ENCODE data around the gene MYO1E.

Gene MYO1E

DNA sequence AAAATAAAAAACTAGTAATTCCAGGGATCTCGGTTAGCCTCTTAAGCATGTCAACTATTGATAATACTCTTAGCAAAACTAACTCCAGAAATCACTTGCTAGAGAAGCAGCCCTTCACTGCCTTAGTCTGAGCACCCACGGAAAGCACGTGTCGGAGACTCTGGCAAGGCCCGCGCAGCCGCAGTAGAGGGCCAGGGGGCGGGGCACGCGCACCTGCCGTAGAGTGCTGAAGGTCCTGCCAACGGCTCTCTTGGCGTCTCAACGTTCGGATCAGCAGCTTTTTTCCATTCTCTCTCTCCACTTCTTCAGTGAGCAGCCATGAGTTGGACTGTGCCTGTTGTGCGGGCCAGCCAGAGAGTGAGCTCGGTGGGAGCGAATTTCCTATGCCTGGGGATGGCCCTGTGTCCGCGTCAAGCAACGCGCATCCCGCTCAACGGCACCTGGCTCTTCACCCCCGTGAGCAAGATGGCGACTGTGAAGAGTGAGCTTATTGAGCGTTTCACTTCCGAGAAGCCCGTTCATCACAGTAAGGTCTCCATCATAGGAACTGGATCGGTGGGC, 166.0 kb downstream of the MYO1E start, which contains the start of gene LDHAL6B:
LDHAL6B (plus strand) TSS at position 221 of the 561 bp plus-strand sequence; CDS start at position 319, 98 bp downstream.
- TF ChIP-seq, protein P1, sequence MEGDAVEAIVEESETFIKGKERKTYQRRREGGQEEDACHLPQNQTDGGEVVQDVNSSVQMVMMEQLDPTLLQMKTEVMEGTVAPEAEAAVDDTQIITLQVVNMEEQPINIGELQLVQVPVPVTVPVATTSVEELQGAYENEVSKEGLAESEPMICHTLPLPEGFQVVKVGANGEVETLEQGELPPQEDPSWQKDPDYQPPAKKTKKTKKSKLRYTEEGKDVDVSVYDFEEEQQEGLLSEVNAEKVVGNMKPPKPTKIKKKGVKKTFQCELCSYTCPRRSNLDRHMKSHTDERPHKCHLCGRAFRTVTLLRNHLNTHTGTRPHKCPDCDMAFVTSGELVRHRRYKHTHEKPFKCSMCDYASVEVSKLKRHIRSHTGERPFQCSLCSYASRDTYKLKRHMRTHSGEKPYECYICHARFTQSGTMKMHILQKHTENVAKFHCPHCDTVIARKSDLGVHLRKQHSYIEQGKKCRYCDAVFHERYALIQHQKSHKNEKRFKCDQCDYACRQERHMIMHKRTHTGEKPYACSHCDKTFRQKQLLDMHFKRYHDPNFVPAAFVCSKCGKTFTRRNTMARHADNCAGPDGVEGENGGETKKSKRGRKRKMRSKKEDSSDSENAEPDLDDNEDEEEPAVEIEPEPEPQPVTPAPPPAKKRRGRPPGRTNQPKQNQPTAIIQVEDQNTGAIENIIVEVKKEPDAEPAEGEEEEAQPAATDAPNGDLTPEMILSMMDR (IDR thresholded peaks at IDR 0.05; ENCODE audit: borderline replicate concordance, insufficient read depth, low read depth, low read length), result no peak
- no peak within 1 kb of the TSS for H3K4me3 ChIP-seq (ENCODE audit: low read depth, low read length)

DNA sequence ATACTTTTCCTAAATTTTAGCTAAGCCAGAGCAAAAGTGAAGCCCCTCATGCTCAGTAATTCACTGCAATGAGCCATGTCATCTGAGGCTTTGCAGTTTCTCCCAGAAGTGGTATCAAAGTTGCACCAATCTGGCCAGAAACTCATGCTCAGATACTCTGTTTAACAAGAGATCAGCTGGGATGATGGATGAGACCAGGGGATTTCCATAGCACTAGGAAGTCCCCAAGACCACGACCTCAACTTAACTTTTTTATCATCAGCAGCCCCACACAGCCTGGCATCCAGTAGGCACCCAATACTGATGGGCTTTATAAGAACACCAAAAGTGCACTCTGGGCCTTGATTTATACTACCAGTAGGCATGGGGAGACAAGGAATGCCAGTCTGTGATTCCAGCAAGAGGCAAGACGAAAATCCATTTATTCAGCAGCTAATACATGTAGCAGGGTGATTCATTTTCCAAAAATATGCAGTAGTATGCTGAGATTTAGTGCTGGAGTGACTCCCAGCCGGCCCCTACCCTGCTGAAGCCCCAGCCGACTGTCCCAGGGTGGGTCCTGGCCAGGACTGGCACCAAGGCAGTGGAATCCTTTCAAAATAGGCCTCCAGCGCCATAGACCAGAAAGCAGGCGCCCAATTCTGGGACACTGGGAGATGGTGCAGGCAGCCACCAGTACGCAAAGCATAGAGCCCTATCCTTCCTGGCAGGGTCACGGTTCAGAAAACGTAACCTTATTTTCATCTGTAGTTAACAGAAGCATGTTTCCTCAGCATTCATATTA, 166.6 kb downstream of the MYO1E start:
- TF ChIP-seq, protein P1 (IDR thresholded peaks at IDR 0.05; ENCODE audit: borderline replicate concordance, insufficient read depth, low read depth, low read length), result no peak
- no peak overlapping the region for H3K4me3 ChIP-seq (ENCODE audit: low read depth, low read length)

DNA sequence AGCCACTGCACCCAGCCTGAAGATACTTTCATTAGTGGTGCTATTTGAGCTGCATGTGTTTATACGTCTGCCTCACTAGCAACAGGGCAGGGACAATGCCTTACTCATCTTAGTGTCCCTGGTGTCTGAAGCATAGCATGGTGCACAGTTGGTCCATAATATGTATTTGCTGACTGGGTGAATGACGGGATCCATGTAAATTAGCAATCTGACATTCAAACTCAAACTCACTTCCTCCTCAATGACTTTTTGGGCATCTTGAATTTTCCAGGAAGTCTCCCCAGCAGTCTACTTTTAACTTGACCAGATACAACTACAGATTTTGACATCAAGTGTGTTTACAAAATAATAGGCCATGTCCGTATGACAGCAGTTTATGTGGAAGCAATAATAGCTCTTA, 169.0 kb downstream of the MYO1E start:
- no peak overlapping the region for H3K4me3 ChIP-seq (ENCODE audit: low read depth, low read length)

DNA sequence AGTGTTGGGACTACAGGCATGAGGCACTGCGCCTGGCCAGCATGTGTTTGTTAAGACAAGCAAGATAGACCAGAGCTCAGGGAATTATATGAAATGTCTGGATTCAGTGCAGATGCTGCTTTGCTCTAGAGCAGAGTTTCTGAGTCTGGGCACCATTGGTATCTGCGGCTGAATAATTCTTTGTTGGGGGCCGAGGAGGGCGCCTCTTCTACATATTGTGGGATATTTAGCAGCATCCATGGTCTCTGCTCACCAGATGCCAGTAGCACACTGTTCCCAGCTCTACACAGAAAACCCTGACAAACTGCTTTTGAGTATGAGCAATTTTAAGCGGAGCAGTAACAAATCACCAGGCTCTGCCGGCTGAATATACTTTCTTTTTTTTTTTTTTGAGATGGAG, 169.7 kb downstream of the MYO1E start:
- TF ChIP-seq, protein P1 (IDR thresholded peaks at IDR 0.05; ENCODE audit: borderline replicate concordance, insufficient read depth, low read depth, low read length), result no peak
- H3K4me3 ChIP-seq (ENCODE audit: low read depth, low read length), result no peak overlapping the region

More for the DNA sequence above, 169.0 kb downstream of the MYO1E start:
- TF ChIP-seq, protein P1 (IDR thresholded peaks at IDR 0.05; ENCODE audit: borderline replicate concordance, insufficient read depth, low read depth, low read length), result no peak

DNA sequence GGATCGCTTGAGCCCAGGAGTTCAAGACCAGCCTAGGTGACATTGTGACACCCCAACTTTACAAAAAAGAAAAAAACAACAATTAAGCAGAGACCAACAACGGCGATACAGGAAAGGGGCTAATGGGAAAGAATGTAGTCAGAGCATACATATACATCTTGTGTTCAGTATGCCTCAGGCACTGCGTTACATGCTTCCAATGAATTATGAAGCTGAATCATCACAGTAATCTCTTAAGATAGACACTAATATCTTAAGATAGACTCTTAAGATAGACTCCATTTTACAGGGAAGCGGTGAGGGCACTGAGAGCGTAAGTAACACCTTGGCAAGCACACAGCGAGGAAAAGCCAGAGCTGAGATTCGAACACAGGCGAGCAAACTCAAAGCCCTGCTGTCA, 172.1 kb downstream of the MYO1E start:
- TF ChIP-seq, protein P1 (IDR thresholded peaks at IDR 0.05; ENCODE audit: borderline replicate concordance, insufficient read depth, low read depth, low read length), result no peak

DNA sequence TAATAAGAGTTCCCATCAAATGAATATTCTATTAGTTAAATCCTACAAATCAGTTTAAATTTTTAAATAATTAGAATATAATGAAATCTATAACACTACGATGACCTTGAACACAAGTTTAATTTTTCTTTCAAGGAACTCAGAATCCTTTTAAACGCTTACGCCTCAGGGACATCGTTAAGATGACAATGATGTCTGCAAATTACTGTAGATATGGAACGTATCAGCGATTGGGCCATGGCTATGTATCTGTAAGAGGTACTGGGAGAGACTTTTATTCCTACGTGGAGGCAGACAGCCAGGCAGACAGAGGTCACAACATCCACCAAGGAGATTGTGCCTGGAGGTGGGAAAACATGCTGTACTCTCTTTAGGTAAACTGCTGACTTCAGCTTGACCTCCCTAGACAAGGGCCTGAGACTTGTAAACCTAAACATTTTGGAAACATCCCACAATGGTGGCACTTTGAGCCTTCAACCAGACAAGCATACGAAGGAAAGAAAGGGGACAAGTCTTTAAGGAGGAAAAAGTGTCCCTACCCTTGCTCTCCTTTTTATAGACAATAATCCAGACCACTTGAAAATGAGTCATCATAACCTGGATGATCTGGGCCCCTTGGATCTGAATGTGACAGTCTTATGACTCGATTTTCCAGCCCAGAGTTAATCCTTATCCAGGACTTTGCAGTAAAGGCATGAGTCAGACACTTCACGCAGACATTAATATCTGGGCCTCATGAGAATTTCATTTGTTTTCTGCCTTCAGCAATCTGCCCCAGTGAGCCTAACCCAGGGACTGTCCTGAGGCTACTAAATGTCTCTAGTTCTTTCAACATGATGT, 172.8 kb downstream of the MYO1E start:
- H3K4me3 ChIP-seq (ENCODE audit: low read depth, low read length), result no peak overlapping the region
- TF ChIP-seq, protein P1 (IDR thresholded peaks at IDR 0.05; ENCODE audit: borderline replicate concordance, insufficient read depth, low read depth, low read length), result no peak

More for the DNA sequence above, 172.1 kb downstream of the MYO1E start:
- H3K4me3 ChIP-seq (ENCODE audit: low read depth, low read length), result no peak overlapping the region

All from GM12875 (cell line).